ENCODE measurements around the gene METAP1.

Gene METAP1

GRCh38 chr4:99058228-99058627 lies 62.7 kb downstream of the METAP1 start:
- no peaks in the 10 kb centered on the region for H3K4me1 ChIP-seq (ENCODE audit: low read length)
- H2AFZ ChIP-seq (ENCODE audit: low read length): no peak overlapping the region
- no peaks in the 10 kb centered on the region for H3K9me3 ChIP-seq (replicated peaks; ENCODE audit: insufficient read depth, low read length)
- H3K36me3 ChIP-seq (replicated peaks; ENCODE audit: insufficient read depth, low read length): no peaks in the 10 kb centered on the region; the same call in 1 of the 2 replicates
- H3K9ac ChIP-seq (ENCODE audit: low read length): no peak overlapping the region
- no peaks in the 10 kb centered on the region for H3K9me2 ChIP-seq (replicated peaks; ENCODE audit: insufficient read depth, low read length)
- no peaks in the 10 kb centered on the region for H3K79me2 ChIP-seq (ENCODE audit: low read length)
- TF ChIP-seq CTCF (IDR thresholded peaks at IDR 0.05; ENCODE audit: low read length) (no peak), EZH2 (optimal IDR thresholded peaks at IDR 0.05; ENCODE audit: low read depth, low read length) (no peak), EZH2phosphoT487 (IDR thresholded peaks at IDR 0.05; ENCODE audit: low read length) (no peak)
- H4K20me1 ChIP-seq (ENCODE audit: insufficient read depth, low read length): no peaks in the 10 kb centered on the region
- H3K27me3 ChIP-seq (replicated peaks; ENCODE audit: insufficient read depth, low read length): no peaks in the 10 kb centered on the region
- H3F3A ChIP-seq (ENCODE audit: insufficient read depth, low read length): no peaks in the 10 kb centered on the region
- H3K4me2 ChIP-seq (ENCODE audit: low read depth, low read length): no peak overlapping the region
- H3K4me3 ChIP-seq (ENCODE audit: low read length): no peak overlapping the region
- DNase-seq: no peak
- H3K27ac ChIP-seq (ENCODE audit: low read length): no peak overlapping the region

GRCh38 chr4:99059550-99059949 lies 64.0 kb downstream of the METAP1 start:
- no peak for DNase-seq
- Histone ChIP-seq H3F3A (ENCODE audit: insufficient read depth, low read length) (no peaks in the 10 kb centered on the region), H3K9me2 (replicated peaks; ENCODE audit: insufficient read depth, low read length) (no peaks in the 10 kb centered on the region), H3K9me3 (replicated peaks; ENCODE audit: insufficient read depth, low read length) (no peaks in the 10 kb centered on the region), H2AFZ (ENCODE audit: low read length) (no peak overlapping the region), H3K4me2 (ENCODE audit: low read depth, low read length) (no peak overlapping the region), H3K4me1 (ENCODE audit: low read length) (no peaks in the 10 kb centered on the region), H3K36me3 (replicated peaks; ENCODE audit: insufficient read depth, low read length) (no peaks in the 10 kb centered on the region; the same call in 1 of the 2 replicates), H3K4me3 (ENCODE audit: low read length) (no peak overlapping the region), H3K27ac (ENCODE audit: low read length) (no peak overlapping the region), H3K27me3 (replicated peaks; ENCODE audit: insufficient read depth, low read length) (no peaks in the 10 kb centered on the region), H3K79me2 (ENCODE audit: low read length) (no peaks in the 10 kb centered on the region), H4K20me1 (ENCODE audit: insufficient read depth, low read length) (no peaks in the 10 kb centered on the region), H3K9ac (ENCODE audit: low read length) (no peak overlapping the region)
- no peak for TF ChIP-seq EZH2 (optimal IDR thresholded peaks at IDR 0.05; ENCODE audit: low read depth, low read length)
- no peak for TF ChIP-seq CTCF (IDR thresholded peaks at IDR 0.05; ENCODE audit: low read length)
- TF ChIP-seq EZH2phosphoT487 (IDR thresholded peaks at IDR 0.05; ENCODE audit: low read length): no peak

GRCh38 chr4:99061048-99061700 lies 65.7 kb downstream of the METAP1 start:
- H2AFZ ChIP-seq (ENCODE audit: low read length): no peak overlapping the region
- no peaks in the 10 kb centered on the region for H3K9me2 ChIP-seq (replicated peaks; ENCODE audit: insufficient read depth, low read length)
- no peaks in the 10 kb centered on the region; the same call in 1 of the 2 replicates for H3K36me3 ChIP-seq (replicated peaks; ENCODE audit: insufficient read depth, low read length)
- H3K4me1 ChIP-seq (ENCODE audit: low read length): no peaks in the 10 kb centered on the region
- DNase-seq: no peak
- no peak overlapping the region for H3K27ac ChIP-seq (ENCODE audit: low read length)
- no peaks in the 10 kb centered on the region for H4K20me1 ChIP-seq (ENCODE audit: insufficient read depth, low read length)
- H3K4me3 ChIP-seq (ENCODE audit: low read length): no peak overlapping the region
- H3K4me2 ChIP-seq (ENCODE audit: low read depth, low read length): no peak overlapping the region
- no peaks in the 10 kb centered on the region for H3K79me2 ChIP-seq (ENCODE audit: low read length)
- no peak overlapping the region for H3K9ac ChIP-seq (ENCODE audit: low read length)
- no peak for TF ChIP-seq EZH2phosphoT487 (IDR thresholded peaks at IDR 0.05; ENCODE audit: low read length)
- TF ChIP-seq CTCF (IDR thresholded peaks at IDR 0.05; ENCODE audit: low read length): no peak
- no peak for TF ChIP-seq EZH2 (optimal IDR thresholded peaks at IDR 0.05; ENCODE audit: low read depth, low read length)
- H3F3A ChIP-seq (ENCODE audit: insufficient read depth, low read length): no peaks in the 10 kb centered on the region
- H3K9me3 ChIP-seq (replicated peaks; ENCODE audit: insufficient read depth, low read length): no peaks in the 10 kb centered on the region
- H3K27me3 ChIP-seq (replicated peaks; ENCODE audit: insufficient read depth, low read length): no peaks in the 10 kb centered on the region
